HCT116 (cell line): Measurements from ENCODE around the gene OMP. TPM values are rescaled to one million over a fixed set of nuclear protein-coding genes. Genes with fewer than 3 reads are reported as not detected.

ENCODE experiments used
- ATAC-seq: fragments of 200-7000 bp; cut with Tn5 transposase; 2 replicates; pipeline ENCODE4 v1.9.1; 2020; ENCODE audit warnings: mild to moderate bottlenecking, moderate library complexity
- BruUV-seq: library from RNA; stranded (reverse); fragments of 400-500 nt; replicated peaks from 2 replicates; lab custom pipeline; 2021; lab: Mats Ljungman, UMichigan
- CTCF ChIA-PET: fragments of 300-600 bp; sonication (Branson Sonifier 250); formaldehyde crosslinking; loops from one replicate; lab custom pipeline; 2021; ENCODE audit warnings: antibody characterized with exemption; lab: Charles Lee
- POLR2A ChIA-PET: fragments of 300-600, 350-600 bp; sonication (Branson Sonifier 250); formaldehyde crosslinking; loops from one replicate; lab custom pipeline; 2021; ENCODE audit warnings: antibody characterized with exemption; lab: Charles Lee
- RAD21 ChIA-PET, 2 experiments: fragments of 300-600 bp; sonication (Branson Sonifier 250); formaldehyde crosslinking; loops; one replicate each; lab custom pipeline; 2023; ENCODE audit warnings: low total read pairs in 2 of 2; ENCODE audit not compliant: uncharacterized antibody in 2 of 2, unreplicated experiment in 2 of 2, low non-redundant PET in 1 of 2; lab: Charles Lee
- DNase-seq: peaks from one replicate; pipeline ENCODE4 v3.0.0-alpha.2; 2010; ENCODE audit warnings: low read depth, low spot score
- H2AFZ ChIP-seq: fragments of 200-600 bp; shearing (Covaris generic), sonication (generic); 2 replicates; pipeline ENCODE4 v1.6.1; 2017; ENCODE audit warnings: low read depth, mixed run types, mixed read lengths, antibody characterized with exemption, low read length; ENCODE audit not compliant: poor library complexity, severe bottlenecking
- H3K27ac ChIP-seq: 2 replicates; pipeline ENCODE4 v1.5.1; 2012; ENCODE audit warnings: low read depth, low read length
- H3K27me3 ChIP-seq: fragments of 200-600 bp; sonication (generic); 2 replicates; pipeline ENCODE4 v1.6.1; 2016; ENCODE audit warnings: mixed run types, low read length, mixed read lengths; ENCODE audit not compliant: insufficient read depth
- H3K36me3 ChIP-seq, 2 experiments: fragments of 200-500 bp in 1 of 2; fragments of 200-600 bp in 1 of 2; sonication (Bioruptor generic) in 1 of 2; sonication (generic) in 1 of 2; 2 replicates each; pipeline versions ENCODE4 v1.5.1 to v1.6.1; 2014 to 2016; ENCODE audit warnings: low read length in 2 of 2, inconsistent platforms in 1 of 2, mixed read lengths in 1 of 2, mixed run types in 1 of 2; ENCODE audit not compliant: insufficient read depth in 2 of 2, control insufficient read depth in 1 of 2
- H3K4me1 ChIP-seq, 2 experiments: fragments of 200-600 bp in 1 of 2; sonication (generic) in 1 of 2; 2 replicates each; pipeline versions ENCODE4 v1.5.1 to v1.6.1; 2012 to 2017; ENCODE audit warnings: low read length in 2 of 2, inconsistent platforms in 1 of 2, mild to moderate bottlenecking in 1 of 2, mixed read lengths in 1 of 2, mixed run types in 1 of 2, moderate library complexity in 1 of 2; ENCODE audit not compliant: insufficient read depth in 2 of 2, control insufficient read depth in 1 of 2
- H3K4me2 ChIP-seq: fragments of 200-600 bp; sonication (generic); 2 replicates; pipeline ENCODE4 v1.6.1; 2017; ENCODE audit warnings: mixed run types, low read length, mixed read lengths
- H3K4me3 ChIP-seq, 2 experiments: fragments of 200-600 bp in 1 of 2; sonication (generic) in 1 of 2; replicated peaks in 1 of 2; 2 replicates each; pipeline ENCODE4 v1.5.1; 2011 to 2016; ENCODE audit warnings: low read length in 2 of 2, control low read depth in 1 of 2, low read depth in 1 of 2, mild to moderate bottlenecking in 1 of 2, mixed read lengths in 1 of 2, mixed run types in 1 of 2
- H3K79me2 ChIP-seq: fragments of 200-600 bp; sonication (generic); 2 replicates; pipeline ENCODE4 v1.6.1; 2017; ENCODE audit warnings: mild to moderate bottlenecking, mixed run types, low read length, moderate library complexity, mixed read lengths; ENCODE audit not compliant: insufficient read depth
- H3K9ac ChIP-seq: fragments of 200-600 bp; sonication (generic); 2 replicates; pipeline ENCODE4 v1.6.1; 2016; ENCODE audit warnings: low read length, mixed read lengths
- H3K9me2 ChIP-seq: fragments of 200-600 bp; sonication (generic), shearing (Covaris generic); 2 replicates; pipeline ENCODE4 v1.6.1; 2017; ENCODE audit warnings: mixed run types, mild to moderate bottlenecking, moderate library complexity; ENCODE audit not compliant: insufficient read depth
- H3K9me3 ChIP-seq, 2 experiments: fragments of 200-500 bp in 1 of 2; fragments of 200-600 bp in 1 of 2; sonication (Bioruptor generic) in 1 of 2; sonication (generic) in 1 of 2; 2 replicates each; pipeline ENCODE4 v1.6.1; 2014 to 2017; ENCODE audit warnings: low read length in 2 of 2, mixed read lengths in 2 of 2, inconsistent platforms in 1 of 2, low read depth in 1 of 2, mild to moderate bottlenecking in 1 of 2, mixed run types in 1 of 2, moderate library complexity in 1 of 2; ENCODE audit not compliant: control insufficient read depth in 1 of 2, insufficient read depth in 1 of 2
- H4K20me1 ChIP-seq: fragments of 200-600 bp; sonication (generic), shearing (Covaris generic); 2 replicates; pipeline ENCODE4 v1.6.1; 2017; ENCODE audit warnings: mixed run types, mild to moderate bottlenecking, moderate library complexity; ENCODE audit not compliant: insufficient read depth
- CEBPB ChIP-seq: IDR thresholded peaks from 2 replicates; pipeline ENCODE4 v1.6.1; 2012; ENCODE audit warnings: low read depth
- EGR1 ChIP-seq: IDR thresholded peaks from 2 replicates; pipeline ENCODE4 v1.6.1; 2012; ENCODE audit warnings: low read depth
- ELF1 ChIP-seq: IDR thresholded peaks from 2 replicates; pipeline ENCODE4 v1.6.1; 2012; ENCODE audit warnings: low read depth, borderline replicate concordance
- EZH2 ChIP-seq: fragments of 200-600 bp; sonication (generic); IDR thresholded peaks from 2 replicates; pipeline ENCODE4 v1.6.1; 2017; ENCODE audit warnings: antibody characterized with exemption, mixed run types
- EZH2phosphoT487 ChIP-seq: fragments of 200-600 bp; IDR thresholded peaks from 2 replicates; pipeline ENCODE4 v1.6.1; 2018; ENCODE audit warnings: antibody characterized with exemption, borderline replicate concordance
- JUND ChIP-seq: IDR thresholded peaks from 2 replicates; pipeline ENCODE4 v1.6.1; 2012
- RAD21 ChIP-seq: IDR thresholded peaks from 2 replicates; pipeline ENCODE4 v1.6.1; 2012; ENCODE audit warnings: low read depth, mild to moderate bottlenecking
- SIN3A ChIP-seq: IDR thresholded peaks from 2 replicates; pipeline ENCODE4 v1.6.1; 2012; ENCODE audit warnings: low read depth
- SP1 ChIP-seq: IDR thresholded peaks from 2 replicates; pipeline ENCODE4 v1.6.1; 2012; ENCODE audit warnings: low read depth
- YY1 ChIP-seq: IDR thresholded peaks from 2 replicates; pipeline ENCODE4 v1.6.1; 2011; ENCODE audit warnings: low read length, low read depth, moderate library complexity, mild to moderate bottlenecking; ENCODE audit not compliant: insufficient replicate concordance; ENCODE audit errors: extremely low read depth
- ZFX ChIP-seq: fragments of 450-650 bp; IDR thresholded peaks from 2 replicates; pipeline ENCODE4 v1.6.1; 2017
- ZNF274 ChIP-seq: fragments of 200-500 bp; sonication (Bioruptor generic); IDR thresholded peaks from 2 replicates; pipeline ENCODE4 v1.6.1; 2014; ENCODE audit warnings: mild to moderate bottlenecking, low read depth, low read length, inconsistent platforms
- intact Hi-C: fragments of 100-400 bp; cut with micrococcal nuclease; formaldehyde crosslinking; loops from 2 replicates; pipeline ENCODE4 v1.10.0; 2022
- total RNA-seq: library from RNA; stranded (reverse); gene quantifications from one replicate; pipeline ENCODE4 v1.2.1, GENCODE V29; 2021; ENCODE audit not compliant: unreplicated experiment
- TF ChIP-seq, protein P1 (sequence below): IDR thresholded peaks from 2 replicates; pipeline ENCODE4 v1.6.1; 2011; ENCODE audit warnings: mild to moderate bottlenecking, low read length, moderate library complexity; ENCODE audit not compliant: insufficient replicate concordance; ENCODE audit errors: extremely low read depth
- TF ChIP-seq, protein P2 (sequence below), 3 experiments: fragments of 200-600 bp in 1 of 3; sonication (generic) in 1 of 3; IDR thresholded peaks in 2 of 3; conservative IDR thresholded peaks in 1 of 3; 2 replicates each; pipeline ENCODE4 v1.5.1; 2012 to 2017; ENCODE audit warnings: low read depth in 2 of 3, low read length in 2 of 3, antibody characterized with exemption in 1 of 3, borderline replicate concordance in 1 of 3, control low read depth in 1 of 3, mild to moderate bottlenecking in 1 of 3, mixed read lengths in 1 of 3, mixed run types in 1 of 3, moderate library complexity in 1 of 3; ENCODE audit not compliant: insufficient read depth in 1 of 3
- TF ChIP-seq, protein P3 (sequence below): IDR thresholded peaks from 2 replicates; pipeline ENCODE4 v1.6.1; 2012
- TF ChIP-seq, protein P4 (sequence below): IDR thresholded peaks from 2 replicates; pipeline ENCODE4 v1.6.1; 2012

OMP gene
- total RNA-seq, 1 experiment from 2014 or later, result not detected

DNA sequence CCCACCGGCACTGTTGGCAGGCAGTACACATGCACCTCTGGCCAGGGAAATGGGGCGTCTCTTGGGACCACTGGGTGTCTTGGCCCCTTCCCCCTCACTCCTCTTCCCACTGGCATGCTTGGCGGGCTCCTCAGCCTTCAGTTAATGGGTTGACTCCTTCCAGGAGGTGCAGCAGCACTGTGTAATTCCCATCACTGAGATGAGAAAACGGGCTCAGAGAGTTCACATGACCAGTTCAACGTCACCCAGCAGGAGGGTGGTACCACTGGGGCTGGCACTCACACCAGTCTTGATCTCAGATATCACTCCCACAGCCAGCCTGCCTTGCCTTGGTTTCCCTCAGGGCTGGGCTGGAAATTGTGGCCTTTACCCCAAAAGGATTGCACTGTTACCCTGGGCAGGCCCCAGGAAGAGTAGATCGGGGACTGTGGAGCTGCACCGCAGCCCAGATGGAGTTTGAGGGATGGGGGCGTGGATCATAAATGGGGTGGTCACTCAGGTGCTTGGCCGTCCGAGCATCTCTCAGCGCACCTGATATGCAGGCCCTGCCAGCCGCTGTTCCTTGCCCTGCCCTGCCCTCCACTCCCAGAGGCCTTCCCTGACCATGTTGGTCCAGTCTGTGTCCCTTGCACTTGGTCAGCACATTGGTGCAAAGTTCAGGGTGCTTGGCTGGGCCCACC is 18.9 kb upstream of the OMP start:
- Histone ChIP-seq H3K27ac (no peak overlapping the region), H3K79me2 (no peaks in the 10 kb centered on the region), H2AFZ (no peak overlapping the region), H3K4me2 (no peak overlapping the region), H3K9ac (no peak overlapping the region), H3K9me2 (no peaks in the 10 kb centered on the region), H3K4me3 (no peak overlapping the region), H4K20me1 (no peaks in the 10 kb centered on the region), H3K4me1 (0 out of 4 replicates have a peak, but pooled peaks cover 0 to 2% of the 10 kb centered on the region in 2 experiments), H3K9me3 (no peaks in the 10 kb centered on the region), H3K27me3 (no peaks in the 10 kb centered on the region), H3K36me3 (no peaks in the 10 kb centered on the region)
- ChIA-PET RAD21 (no interaction called here), CTCF (no interaction called here), POLR2A (no interaction called here)
- intact Hi-C loops, result no loop called here
- no peak for ATAC-seq
- no TSS peak for BruUV-seq
- DNase-seq, result no peak
- TF ChIP-seq ZNF274 (no peak), SIN3A (no peak), EGR1 (no peak), SP1 (no peak), EZH2phosphoT487 (no peak), YY1 (no peak)

DNA sequence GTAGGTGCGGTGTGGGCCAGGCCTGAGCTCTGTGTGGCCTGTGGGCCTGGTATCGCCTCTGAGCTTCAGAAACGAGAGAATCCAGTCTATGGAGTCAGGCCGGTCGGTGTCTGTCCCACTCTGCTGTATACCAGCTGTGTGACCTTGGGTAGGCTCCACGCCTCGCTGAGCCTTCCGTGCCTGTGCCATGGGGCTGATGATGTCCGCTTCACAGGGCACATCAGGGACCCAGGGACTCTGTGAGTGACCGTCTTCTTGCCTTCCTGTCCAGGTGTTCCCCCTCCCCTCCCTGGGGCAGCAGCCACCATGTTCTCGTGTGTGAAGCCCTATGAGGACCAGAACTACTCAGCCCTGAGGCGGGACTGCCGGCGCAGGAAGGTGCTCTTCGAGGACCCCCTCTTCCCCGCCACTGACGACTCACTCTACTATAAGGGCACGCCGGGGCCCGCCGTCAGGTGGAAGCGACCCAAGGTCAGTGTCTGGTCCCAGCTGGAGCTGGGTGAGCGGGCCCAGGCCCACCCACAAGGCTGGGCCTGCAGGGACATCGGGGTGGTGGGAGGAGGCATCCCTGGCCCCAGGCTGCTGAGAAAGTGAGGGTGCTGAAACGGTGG is 18.0 kb upstream of the OMP start:
- intact Hi-C loops, result no loop called here
- no peak for ATAC-seq
- no peak overlapping the region for H2AFZ ChIP-seq

More for the DNA sequence above, 18.0 kb upstream of the OMP start:
- no peak for TF ChIP-seq JUND
- TF ChIP-seq, protein P1, sequence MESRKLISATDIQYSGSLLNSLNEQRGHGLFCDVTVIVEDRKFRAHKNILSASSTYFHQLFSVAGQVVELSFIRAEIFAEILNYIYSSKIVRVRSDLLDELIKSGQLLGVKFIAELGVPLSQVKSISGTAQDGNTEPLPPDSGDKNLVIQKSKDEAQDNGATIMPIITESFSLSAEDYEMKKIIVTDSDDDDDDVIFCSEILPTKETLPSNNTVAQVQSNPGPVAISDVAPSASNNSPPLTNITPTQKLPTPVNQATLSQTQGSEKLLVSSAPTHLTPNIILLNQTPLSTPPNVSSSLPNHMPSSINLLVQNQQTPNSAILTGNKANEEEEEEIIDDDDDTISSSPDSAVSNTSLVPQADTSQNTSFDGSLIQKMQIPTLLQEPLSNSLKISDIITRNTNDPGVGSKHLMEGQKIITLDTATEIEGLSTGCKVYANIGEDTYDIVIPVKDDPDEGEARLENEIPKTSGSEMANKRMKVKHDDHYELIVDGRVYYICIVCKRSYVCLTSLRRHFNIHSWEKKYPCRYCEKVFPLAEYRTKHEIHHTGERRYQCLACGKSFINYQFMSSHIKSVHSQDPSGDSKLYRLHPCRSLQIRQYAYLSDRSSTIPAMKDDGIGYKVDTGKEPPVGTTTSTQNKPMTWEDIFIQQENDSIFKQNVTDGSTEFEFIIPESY, result no peak
- TF ChIP-seq CEBPB, result no peak
- TF ChIP-seq, protein P2, sequence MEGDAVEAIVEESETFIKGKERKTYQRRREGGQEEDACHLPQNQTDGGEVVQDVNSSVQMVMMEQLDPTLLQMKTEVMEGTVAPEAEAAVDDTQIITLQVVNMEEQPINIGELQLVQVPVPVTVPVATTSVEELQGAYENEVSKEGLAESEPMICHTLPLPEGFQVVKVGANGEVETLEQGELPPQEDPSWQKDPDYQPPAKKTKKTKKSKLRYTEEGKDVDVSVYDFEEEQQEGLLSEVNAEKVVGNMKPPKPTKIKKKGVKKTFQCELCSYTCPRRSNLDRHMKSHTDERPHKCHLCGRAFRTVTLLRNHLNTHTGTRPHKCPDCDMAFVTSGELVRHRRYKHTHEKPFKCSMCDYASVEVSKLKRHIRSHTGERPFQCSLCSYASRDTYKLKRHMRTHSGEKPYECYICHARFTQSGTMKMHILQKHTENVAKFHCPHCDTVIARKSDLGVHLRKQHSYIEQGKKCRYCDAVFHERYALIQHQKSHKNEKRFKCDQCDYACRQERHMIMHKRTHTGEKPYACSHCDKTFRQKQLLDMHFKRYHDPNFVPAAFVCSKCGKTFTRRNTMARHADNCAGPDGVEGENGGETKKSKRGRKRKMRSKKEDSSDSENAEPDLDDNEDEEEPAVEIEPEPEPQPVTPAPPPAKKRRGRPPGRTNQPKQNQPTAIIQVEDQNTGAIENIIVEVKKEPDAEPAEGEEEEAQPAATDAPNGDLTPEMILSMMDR (IDR thresholded peaks at IDR 0.05 in 2 of 3, conservative IDR thresholded peaks at IDR 0.05 in 1 of 3; ENCODE audit: borderline replicate concordance in 1 of 3, insufficient read depth in 1 of 3, low read depth in 2 of 3, low read length in 2 of 3), result no peak
- no peak for TF ChIP-seq YY1
- TF ChIP-seq, protein P3, sequence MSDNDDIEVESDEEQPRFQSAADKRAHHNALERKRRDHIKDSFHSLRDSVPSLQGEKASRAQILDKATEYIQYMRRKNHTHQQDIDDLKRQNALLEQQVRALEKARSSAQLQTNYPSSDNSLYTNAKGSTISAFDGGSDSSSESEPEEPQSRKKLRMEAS, result no peak
- TF ChIP-seq ELF1, result no peak
- TF ChIP-seq, protein P4, sequence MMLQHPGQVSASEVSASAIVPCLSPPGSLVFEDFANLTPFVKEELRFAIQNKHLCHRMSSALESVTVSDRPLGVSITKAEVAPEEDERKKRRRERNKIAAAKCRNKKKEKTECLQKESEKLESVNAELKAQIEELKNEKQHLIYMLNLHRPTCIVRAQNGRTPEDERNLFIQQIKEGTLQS, result no peak
- no peak for TF ChIP-seq RAD21
- TF ChIP-seq EZH2, result no peak
- TF ChIP-seq ZFX, result no peak
- no peak overlapping the region for H3K27ac ChIP-seq
- RAD21 ChIA-PET, result no interaction called here
- CTCF ChIA-PET, result no interaction called here
- H3K4me1 ChIP-seq, result 0 out of 4 replicates have a peak, but pooled peaks cover 0 to 2% of the 10 kb centered on the region in 2 experiments
- DNase-seq, result no peak
- no peaks in the 10 kb centered on the region for H3K36me3 ChIP-seq
- no peaks in the 10 kb centered on the region for H3K9me2 ChIP-seq
- H3K9ac ChIP-seq, result no peak overlapping the region
- no peak overlapping the region for H3K4me3 ChIP-seq
- no peaks in the 10 kb centered on the region for H3K79me2 ChIP-seq
- no peaks in the 10 kb centered on the region for H4K20me1 ChIP-seq
- no TSS peak for BruUV-seq
- no peak overlapping the region for H3K4me2 ChIP-seq
- no peaks in the 10 kb centered on the region for H3K27me3 ChIP-seq
- no peaks in the 10 kb centered on the region for H3K9me3 ChIP-seq
- POLR2A ChIA-PET, result no interaction called here
